ENCODE data around the gene RORC. TPM values are rescaled to one million over a fixed set of nuclear protein-coding genes. Genes with fewer than 3 reads are reported as not detected.

Gene RORC
- total RNA-seq, 1 donor, result not detected

DNA sequence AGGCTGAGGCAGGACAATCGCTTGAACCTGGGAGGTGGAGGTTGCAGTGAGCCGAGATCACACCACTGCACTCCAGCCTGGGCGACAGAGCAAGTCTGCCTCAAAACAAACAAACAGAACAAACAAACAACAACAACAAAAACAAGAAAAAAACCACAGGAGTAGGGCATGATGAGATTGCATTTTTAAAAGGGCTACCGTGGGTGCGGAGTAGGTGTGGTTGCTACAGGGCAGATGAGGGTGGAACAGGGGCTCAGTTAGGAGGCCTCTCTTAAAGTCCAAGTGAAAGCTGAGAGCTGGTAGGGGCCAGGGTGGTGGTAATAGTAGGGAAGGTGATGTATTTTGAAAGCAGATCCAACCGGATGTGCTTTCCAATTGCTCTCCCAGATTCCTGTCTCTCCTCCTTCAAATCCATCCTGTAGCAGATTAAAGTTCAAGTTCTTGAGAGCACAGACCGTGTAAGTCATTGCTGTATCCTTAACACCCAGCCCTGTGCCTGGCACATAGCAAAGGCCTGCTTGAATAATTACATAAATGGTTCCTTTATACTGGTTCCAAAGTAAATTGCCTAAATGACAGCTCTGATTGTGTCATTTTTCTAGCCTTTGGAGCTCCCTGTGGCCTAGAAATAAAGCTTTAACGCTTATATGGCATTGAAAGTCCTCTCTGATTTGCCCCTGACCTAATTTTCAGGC lies 22.2 kb downstream of the RORC start:
- Histone ChIP-seq H3K36me3 (ENCODE audit: insufficient read depth, low read length) (no peaks in the 10 kb centered on the region), H3K4me2 (ENCODE audit: insufficient read depth, low read length) (no peak overlapping the region), H3K9me3 (ENCODE audit: low read depth, low read length) (no peaks in the 10 kb centered on the region), H3K79me2 (ENCODE audit: insufficient read depth, low read length) (no peaks in the 10 kb centered on the region), H2AFZ (ENCODE audit: low read length) (no peak overlapping the region), H3K4me1 (ENCODE audit: insufficient read depth, low read length) (no peaks in the 10 kb centered on the region), H3K27ac (ENCODE audit: low read depth, low read length) (no peak overlapping the region), H3K27me3 (ENCODE audit: insufficient read depth, low read length) (peaks cover 72% of the 10 kb centered on the region), H4K20me1 (ENCODE audit: insufficient read depth, low read length) (no peaks in the 10 kb centered on the region), H3K4me3 (ENCODE audit: insufficient read depth, low read length) (no peak overlapping the region)
- TF ChIP-seq, protein P1, sequence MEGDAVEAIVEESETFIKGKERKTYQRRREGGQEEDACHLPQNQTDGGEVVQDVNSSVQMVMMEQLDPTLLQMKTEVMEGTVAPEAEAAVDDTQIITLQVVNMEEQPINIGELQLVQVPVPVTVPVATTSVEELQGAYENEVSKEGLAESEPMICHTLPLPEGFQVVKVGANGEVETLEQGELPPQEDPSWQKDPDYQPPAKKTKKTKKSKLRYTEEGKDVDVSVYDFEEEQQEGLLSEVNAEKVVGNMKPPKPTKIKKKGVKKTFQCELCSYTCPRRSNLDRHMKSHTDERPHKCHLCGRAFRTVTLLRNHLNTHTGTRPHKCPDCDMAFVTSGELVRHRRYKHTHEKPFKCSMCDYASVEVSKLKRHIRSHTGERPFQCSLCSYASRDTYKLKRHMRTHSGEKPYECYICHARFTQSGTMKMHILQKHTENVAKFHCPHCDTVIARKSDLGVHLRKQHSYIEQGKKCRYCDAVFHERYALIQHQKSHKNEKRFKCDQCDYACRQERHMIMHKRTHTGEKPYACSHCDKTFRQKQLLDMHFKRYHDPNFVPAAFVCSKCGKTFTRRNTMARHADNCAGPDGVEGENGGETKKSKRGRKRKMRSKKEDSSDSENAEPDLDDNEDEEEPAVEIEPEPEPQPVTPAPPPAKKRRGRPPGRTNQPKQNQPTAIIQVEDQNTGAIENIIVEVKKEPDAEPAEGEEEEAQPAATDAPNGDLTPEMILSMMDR (IDR thresholded peaks at IDR 0.05; ENCODE audit: extremely low read depth, low read depth, low read length), result no peak
- DNase-seq (ENCODE audit: insufficient read length, low spot score, missing footprints), result no peak

GRCh38 chr1:151807766-151808165 lies 23.8 kb downstream of the RORC start:
- no peaks in the 10 kb centered on the region for H3K79me2 ChIP-seq (ENCODE audit: insufficient read depth, low read length)
- DNase-seq (ENCODE audit: insufficient read length, low spot score, missing footprints), result no peak
- H3K4me3 ChIP-seq (ENCODE audit: insufficient read depth, low read length), result no peak overlapping the region
- H3K27ac ChIP-seq (ENCODE audit: low read depth, low read length), result no peak overlapping the region
- TF ChIP-seq, protein P1 (IDR thresholded peaks at IDR 0.05; ENCODE audit: extremely low read depth, low read depth, low read length), result no peak
- no peaks in the 10 kb centered on the region for H3K4me1 ChIP-seq (ENCODE audit: insufficient read depth, low read length)
- no peaks in the 10 kb centered on the region for H3K9me3 ChIP-seq (ENCODE audit: low read depth, low read length)
- H4K20me1 ChIP-seq (ENCODE audit: insufficient read depth, low read length), result no peaks in the 10 kb centered on the region
- no peak overlapping the region for H2AFZ ChIP-seq (ENCODE audit: low read length)
- peaks cover 76% of the 10 kb centered on the region for H3K27me3 ChIP-seq (ENCODE audit: insufficient read depth, low read length)
- H3K36me3 ChIP-seq (ENCODE audit: insufficient read depth, low read length), result no peaks in the 10 kb centered on the region
- H3K4me2 ChIP-seq (ENCODE audit: insufficient read depth, low read length), result no peak overlapping the region

DNA sequence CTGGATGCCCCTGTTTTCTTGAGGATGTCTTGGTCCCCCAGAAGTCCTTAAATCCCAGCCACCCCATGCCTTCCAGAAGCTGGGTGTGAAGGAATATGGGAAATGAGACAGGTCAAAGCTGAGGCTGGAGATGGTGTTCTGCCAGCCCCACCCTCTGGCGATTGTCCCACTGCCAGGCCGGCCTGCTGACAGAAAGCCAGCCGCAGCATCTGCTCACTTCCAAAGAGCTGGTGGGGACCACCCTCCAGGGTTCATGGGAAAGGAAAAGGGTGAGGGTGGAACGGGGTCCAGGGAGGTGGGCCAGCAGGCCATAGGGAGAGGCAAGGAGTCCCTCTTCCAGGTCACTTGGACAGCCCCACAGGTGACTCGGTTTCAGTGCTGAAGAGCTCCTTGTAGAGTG lies 24.5 kb downstream of the RORC start:
- no peaks in the 10 kb centered on the region for H3K4me1 ChIP-seq (ENCODE audit: insufficient read depth, low read length)
- H3K4me3 ChIP-seq (ENCODE audit: insufficient read depth, low read length), result no peak overlapping the region
- H3K27ac ChIP-seq (ENCODE audit: low read depth, low read length), result no peak overlapping the region
- H2AFZ ChIP-seq (ENCODE audit: low read length), result no peak overlapping the region
- peaks cover 78% of the 10 kb centered on the region for H3K27me3 ChIP-seq (ENCODE audit: insufficient read depth, low read length)
- no peaks in the 10 kb centered on the region for H4K20me1 ChIP-seq (ENCODE audit: insufficient read depth, low read length)
- DNase-seq (ENCODE audit: insufficient read length, low spot score, missing footprints), result no peak
- no peaks in the 10 kb centered on the region for H3K36me3 ChIP-seq (ENCODE audit: insufficient read depth, low read length)
- TF ChIP-seq, protein P1 (IDR thresholded peaks at IDR 0.05; ENCODE audit: extremely low read depth, low read depth, low read length), result no peak
- no peak overlapping the region for H3K4me2 ChIP-seq (ENCODE audit: insufficient read depth, low read length)
- no peaks in the 10 kb centered on the region for H3K9me3 ChIP-seq (ENCODE audit: low read depth, low read length)
- H3K79me2 ChIP-seq (ENCODE audit: insufficient read depth, low read length), result no peaks in the 10 kb centered on the region

DNA sequence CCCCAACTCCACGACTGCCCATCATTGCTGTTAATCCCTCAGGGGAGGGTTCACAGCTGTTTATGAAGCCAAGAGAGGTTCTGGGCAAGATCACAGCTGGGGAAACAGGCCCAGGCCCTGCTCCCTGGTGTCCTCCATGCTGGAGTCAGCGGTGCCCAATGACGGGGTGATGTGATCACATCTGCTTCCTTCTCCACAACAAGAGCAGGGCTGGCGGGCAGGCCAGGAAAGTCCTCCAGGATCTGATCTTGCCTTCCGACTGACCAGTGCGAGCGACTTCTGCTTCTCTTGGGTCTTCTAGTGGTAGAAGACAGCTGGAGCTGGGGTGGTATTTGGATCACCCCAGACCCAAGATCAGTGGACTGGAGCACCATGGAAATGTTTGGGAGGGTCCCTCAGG lies 25.4 kb downstream of the RORC start:
- Histone ChIP-seq H3K4me3 (ENCODE audit: insufficient read depth, low read length) (no peak overlapping the region), H3K27me3 (ENCODE audit: insufficient read depth, low read length) (peaks cover 74% of the 10 kb centered on the region)

More for the DNA sequence above, 25.4 kb downstream of the RORC start:
- no peaks in the 10 kb centered on the region for H3K79me2 ChIP-seq (ENCODE audit: insufficient read depth, low read length)
- no peaks in the 10 kb centered on the region for H3K36me3 ChIP-seq (ENCODE audit: insufficient read depth, low read length)
- no peaks in the 10 kb centered on the region for H3K9me3 ChIP-seq (ENCODE audit: low read depth, low read length)
- TF ChIP-seq, protein P1 (IDR thresholded peaks at IDR 0.05; ENCODE audit: extremely low read depth, low read depth, low read length), result no peak
- no peak overlapping the region for H3K27ac ChIP-seq (ENCODE audit: low read depth, low read length)
- H3K4me1 ChIP-seq (ENCODE audit: insufficient read depth, low read length), result no peaks in the 10 kb centered on the region
- H2AFZ ChIP-seq (ENCODE audit: low read length), result no peak overlapping the region
- H3K4me2 ChIP-seq (ENCODE audit: insufficient read depth, low read length), result no peak overlapping the region
- no peaks in the 10 kb centered on the region for H4K20me1 ChIP-seq (ENCODE audit: insufficient read depth, low read length)
- DNase-seq (ENCODE audit: insufficient read length, low spot score, missing footprints), result no peak

Data from osteoblast (primary cell).